AG08396 (cell line): ENCODE results near the gene HES1.
A peak's percentile ranks its signal among the peaks of the same experiment; 100 is the strongest.
"Not testable (repeated sequence)": the region's sequence is repeated elsewhere in the genome, so short reads cannot be mapped to it uniquely, and the experiment has no call there.

Experiments used
- DNase-seq: peaks from one replicate; pipeline ENCODE4 v3.0.0; 2012; ENCODE audit warnings: low spot score, mixed read lengths

HES1 gene

DNA sequence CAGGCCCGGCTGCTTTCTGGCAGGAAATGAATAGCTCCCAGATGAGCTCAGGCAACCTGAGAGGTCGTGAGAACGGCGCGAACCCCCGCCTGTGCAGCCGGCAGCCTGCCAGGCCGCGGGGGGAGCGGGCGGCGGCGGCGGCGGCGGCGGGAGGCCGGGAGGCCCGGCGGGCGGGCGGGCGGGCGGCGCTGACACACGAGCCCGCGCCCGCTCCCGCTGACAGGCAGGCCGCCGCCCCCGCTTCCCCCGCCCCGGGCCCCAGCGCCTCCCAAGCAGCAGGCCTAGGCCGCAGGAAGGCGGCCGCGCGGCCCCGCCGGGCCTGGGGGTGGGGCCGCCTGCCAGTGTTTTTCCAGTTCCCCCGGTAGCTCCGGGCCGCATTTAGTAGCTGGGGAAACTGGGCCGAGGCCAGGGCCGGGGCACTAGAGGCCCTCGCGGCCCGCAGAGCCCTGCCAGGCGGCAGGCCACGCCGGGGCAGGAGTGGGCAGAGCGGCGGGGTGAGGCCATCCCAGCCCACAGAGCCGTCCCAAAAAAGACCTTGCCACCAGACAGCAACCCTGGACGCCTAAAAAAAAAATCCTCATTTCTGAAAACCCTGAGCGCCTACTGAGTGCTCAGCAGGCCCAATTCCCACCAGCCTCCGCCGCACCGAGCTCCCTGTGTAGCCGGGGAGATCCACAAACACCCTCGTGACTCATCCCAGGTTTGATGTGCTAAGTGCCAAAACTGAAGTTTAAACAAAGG lies 5.6 kb downstream of the HES1 start:
- DNase-seq: peak; percentile 89

DNA sequence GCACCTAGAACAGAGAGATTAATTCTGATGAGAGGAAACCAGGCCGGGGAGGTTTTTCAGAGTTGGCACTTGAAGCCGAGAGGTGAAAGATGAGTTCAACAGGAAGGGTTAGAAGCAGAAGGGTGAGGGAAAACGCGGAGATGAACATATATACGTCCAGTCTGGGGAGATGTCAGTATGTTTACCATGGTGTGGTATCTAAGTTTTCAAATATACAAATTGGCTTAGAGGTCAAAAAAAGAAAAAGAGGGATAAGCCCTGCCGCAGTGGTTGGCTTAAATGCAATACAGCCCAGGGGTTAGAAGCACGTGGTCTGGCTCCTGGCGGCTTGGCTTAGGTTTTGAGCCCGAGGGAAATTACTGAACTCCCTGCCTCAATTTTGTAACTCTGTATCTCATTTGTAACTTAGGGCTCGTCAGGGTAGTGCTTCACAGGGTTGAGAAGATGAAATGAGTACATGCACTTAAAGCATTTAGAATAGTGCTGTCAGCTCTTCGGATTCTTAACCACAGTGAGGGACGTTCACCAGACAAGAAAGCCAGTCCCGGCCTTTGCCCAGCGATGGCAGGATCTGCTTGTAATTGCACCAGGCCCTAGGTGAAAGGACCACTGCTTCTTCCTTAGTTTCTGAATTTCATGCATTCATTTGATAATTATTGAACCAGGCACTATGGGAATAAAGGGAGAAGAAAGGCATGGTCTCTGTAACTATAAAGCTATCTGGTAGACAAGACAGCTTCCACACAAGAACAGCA lies 6.4 kb downstream of the HES1 start:
- no peak for DNase-seq

DNA sequence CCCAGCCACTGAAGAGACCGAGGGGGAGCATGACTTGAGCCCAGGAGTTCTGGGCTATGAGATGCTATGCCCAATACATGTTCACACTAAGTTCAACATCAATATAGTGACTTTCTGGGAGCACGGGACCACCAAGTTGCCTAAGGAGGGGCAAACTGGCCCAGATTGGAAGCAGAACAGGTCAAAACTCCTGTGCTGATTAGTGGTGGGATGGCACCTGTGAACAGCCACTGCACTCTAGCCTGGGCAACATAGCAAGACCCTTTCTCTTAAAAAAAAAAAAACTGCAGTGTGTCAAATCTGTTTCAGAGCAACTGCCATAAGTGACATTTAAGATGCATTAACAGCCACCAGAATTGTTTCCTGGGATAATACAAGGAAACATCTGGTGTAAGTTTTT lies 9.8 kb downstream of the HES1 start:
- DNase-seq: no peak

DNA sequence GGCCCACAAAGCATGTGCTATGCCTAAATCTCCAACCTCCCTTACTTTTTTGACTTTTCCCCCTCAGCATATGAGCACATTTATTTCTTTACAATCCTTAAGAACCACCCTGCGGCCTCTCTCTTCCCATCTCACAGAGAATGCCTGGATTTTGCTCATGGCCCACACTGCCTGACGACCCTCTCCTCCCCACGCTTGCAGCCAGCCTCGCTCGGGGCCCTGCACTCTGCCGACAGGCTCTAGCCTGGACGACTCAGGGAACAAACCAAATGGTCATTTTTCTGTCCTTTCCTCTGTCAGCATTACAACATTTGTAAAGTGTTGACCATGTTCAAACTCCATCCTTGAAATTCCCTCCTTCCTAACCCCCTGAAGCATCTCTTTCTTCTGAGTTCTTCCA lies 11.7 kb downstream of the HES1 start:
- DNase-seq: no peak

DNA sequence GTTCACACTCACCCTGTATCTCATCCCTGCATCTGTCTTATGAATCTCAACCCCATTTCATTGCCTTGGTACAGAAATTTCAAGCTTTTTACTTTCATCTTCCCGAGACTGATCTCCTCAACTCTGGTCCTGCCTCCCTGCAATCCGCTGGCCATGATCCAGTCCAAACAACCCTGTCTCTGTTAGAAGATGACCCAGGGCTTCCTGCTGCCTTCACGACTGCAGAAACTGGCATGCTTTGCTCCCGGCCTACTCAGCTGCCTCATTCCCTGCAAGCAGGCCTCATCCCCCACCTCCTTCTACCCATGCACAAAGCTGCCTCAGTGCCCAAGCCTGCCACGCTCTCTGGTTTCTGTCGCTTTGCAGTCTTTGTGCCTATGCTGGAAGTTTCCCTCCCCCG lies 12.4 kb downstream of the HES1 start:
- no peak for DNase-seq

DNA sequence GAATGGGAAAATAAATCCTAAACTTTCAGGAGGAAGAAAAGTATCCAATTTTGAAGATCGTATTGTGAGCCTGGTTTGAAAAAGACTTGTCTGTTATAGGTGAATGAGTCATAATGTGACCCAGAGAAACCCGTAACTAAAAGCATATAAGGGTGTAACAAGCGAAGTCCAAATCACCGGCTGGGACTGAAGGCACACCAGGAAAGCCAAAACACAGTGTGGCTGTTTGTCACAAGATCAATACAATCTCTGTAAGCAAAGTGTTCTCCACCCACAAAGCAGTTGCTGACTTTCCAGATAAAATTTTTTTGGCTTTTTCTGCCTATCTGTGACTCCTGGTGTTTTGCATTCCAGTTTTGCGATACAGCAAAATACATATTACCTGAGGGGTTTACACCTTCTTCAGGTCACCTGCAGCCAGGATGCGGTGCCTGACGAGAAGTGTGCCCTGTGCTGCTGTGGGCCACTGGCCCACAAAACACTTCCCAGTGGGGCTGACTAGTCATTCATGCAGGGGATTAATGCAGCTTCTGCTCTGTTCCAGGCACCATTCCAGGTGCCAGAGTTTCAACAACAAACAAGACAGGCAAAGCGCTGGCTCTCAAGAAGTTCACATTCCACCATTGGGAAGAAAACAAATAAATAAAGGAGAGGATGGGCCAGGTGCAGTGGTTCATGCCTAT lies 14.4 kb downstream of the HES1 start:
- no peak for DNase-seq

DNA sequence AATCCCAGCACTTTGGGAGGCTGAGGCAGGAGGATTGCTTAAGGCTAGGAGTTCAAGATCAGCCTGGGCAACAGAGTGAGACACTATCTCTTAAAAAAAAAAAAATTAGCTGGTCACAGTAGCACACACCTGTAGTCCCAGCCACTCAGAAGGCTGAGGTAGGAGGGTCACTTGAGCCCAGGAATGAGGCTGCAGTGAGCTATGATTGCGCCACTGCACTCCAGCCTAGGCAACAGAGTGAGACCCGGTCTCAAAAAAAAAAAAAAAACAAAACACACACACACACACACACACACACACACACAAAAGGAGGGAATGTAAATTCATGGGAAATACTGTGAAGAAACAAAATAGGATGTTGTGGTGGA lies 15.0 kb downstream of the HES1 start:
- DNase-seq: not testable (repeated sequence)

DNA sequence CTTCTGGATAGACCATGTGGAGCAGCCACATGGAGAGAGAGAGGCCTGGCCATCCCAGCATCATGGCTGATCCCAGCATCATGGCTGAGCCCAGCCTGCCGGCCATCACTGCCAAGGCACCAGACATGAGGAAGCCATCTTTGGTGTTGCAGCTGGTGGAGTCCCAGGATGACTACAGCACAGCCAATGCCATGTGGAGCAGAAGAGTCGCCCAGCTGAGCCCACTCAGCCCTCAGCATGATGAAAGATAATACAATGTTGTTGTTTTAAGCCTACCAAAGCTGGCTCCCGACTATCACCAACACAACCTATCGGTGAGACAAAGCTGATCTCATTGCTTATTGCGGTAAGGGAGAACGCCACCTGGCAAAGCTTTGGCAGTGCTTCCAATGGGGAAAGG lies 18.4 kb downstream of the HES1 start:
- no peak for DNase-seq

DNA sequence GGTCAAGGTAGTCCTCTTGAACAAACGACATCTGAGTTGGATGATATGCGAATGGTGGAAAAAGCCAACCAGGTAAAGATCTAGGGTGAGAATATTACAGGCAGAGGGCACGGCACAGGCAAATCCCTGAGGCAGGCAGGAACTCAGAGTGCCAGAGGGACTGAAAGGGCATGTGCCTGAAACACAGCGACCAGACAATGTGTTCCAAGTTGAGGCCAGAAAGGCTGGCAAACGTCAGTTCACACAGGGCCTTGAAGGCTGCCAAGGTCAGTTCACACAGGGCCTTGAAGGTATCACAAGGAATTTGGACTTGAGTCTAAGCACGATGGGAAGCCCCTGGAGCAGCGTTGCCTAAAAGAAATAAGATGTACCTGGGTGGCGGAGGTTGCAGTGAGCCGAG lies 20.1 kb downstream of the HES1 start:
- no peak for DNase-seq

DNA sequence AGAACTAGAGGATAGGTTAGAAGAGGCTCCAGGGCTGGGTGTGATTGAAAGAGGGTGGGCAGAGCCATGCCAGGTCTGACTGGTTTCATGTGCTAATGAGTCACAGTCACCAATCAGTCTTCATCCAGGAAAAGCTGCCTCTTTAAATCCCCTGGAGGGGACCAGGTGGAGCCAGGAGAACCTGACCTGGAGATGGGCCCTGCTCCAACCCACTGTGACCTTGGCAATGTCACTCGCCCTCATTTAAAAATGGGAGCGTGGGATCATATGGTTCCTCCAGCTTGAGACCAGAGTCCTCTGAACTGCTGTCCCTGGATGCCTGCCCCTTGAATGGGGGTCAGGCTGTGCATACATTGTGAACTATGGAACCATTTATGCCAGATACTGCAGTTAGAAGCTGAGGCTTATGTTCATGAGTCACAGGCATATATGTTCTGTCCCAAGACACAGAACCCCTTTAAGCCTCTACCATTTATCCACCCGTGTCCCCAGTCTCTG lies 23.0 kb downstream of the HES1 start:
- no peak for DNase-seq

DNA sequence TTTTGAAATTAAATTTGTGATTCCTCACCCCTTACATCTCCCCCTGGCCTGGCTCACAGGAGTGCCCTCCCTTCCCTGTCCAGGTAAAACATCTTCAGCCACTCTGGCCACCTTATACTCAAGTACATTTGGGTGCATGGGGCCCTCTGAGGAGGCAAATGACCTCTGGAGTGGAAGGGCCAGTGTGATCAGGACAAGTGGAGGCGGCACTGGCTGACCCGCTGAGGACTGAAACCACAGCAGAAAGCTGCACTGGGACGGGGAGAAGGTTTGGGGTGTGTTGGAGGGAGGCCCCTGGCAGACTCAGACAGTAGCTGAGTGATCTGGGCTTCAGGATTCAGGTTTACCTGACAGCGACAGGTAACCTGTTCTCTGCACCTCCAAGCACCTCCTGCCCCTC lies 24.2 kb downstream of the HES1 start:
- DNase-seq: no peak

DNA sequence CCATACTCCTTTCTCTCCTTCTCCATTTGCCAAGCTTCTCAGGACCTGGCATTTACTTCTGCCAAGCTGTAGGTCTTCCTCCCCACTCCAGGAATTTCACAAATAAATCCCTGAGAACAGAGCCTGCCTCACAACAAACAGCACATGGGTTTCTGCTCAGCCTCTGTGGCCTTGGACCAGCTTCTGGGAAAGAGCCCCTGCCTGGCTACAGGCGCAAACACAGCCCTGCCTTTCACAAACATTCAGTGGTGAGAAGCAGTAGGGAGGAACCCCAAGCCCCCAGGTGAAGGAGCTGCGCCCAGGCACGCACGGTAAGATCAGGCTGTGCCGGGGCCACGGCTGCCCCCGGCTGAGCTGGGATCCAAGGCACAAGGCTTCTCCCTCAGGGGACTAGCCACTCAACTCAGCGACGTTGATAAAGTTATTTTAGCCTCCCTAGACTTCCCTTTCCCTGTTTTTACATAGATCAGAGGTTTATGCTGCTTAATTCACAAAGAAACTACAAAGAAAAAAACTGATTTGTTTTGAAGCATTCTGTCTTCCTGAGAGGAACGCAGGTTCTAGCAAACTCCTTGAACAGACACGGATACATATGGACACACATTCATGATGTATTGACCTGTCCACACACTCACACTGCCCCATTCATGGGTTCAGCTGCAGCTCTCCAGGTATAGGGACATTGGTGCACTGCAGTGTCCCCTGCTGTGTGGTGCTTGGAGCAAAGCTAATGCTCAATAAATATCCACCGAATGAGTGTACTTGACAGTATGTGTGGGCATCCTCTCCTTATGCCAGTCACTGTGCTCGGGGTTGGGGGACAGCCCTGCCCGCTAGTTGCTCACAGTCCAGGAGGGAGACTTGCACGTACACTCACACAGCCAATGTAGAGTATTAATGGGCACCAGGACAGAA lies 25.4 kb downstream of the HES1 start:
- no peak for DNase-seq

DNA sequence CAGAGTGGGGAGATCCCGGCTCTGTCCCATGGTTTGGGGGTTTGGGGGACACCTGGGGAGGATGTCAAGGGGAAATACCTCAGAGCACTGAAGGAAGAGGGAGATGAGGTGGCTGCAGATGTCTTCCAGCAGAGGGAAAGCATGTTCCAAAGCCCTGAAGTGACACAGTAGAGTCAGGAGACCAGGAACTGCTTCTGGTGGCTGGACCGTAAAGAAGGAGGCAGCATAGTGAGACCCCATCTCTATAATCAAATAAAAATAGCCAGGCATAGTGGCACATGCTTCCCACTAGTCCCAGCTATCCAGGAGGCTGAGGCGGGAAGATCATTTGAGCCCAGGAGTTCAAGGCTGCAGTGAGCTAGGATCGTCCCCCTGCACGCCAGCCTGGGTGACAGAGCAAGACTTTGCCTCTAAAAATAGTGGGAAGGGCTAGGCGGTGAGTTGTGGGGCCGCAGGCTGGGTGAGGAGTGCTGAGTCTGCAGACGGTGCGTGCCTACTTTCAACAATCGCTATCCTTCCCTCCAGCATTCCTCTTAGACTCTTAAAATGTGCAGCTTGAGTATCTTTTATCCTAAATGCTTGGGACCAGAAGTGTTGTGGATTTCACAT lies 26.2 kb downstream of the HES1 start:
- no peak for DNase-seq

DNA sequence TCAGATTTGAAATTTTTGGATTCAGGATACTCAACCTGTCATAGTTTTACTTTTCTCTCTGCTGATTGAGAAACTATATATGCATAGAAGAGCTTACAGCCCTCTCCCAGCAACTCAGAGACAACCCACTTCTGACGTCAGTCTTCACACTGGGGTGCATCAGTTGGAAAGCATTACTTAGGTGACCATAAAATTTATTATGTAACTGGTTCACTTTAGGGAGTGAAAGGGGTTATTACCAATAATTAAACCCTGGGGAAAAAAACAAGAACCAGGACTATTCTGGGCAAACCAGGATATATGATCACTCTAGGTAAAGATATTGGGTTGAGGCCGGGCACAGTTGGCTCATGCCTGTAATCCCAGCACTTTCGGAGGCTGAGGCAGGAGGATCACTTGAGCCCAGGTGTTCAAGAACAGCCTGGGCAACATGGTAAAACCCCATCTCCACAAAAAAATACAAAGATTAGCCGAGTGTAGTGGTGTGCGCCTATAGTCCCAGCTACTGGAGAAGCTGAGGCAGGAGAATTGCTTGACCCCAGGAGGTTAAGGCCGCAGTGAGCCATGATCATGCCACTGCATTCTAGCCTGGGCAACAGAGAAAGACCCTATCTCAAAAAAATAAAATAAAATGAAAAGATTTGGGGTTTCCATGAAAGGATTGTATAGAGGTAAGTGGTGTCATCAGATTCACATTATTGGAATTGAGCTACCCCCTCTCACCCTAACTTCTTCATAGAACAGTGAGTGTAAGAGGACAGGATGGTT lies 27.1 kb downstream of the HES1 start:
- DNase-seq: no peak

DNA sequence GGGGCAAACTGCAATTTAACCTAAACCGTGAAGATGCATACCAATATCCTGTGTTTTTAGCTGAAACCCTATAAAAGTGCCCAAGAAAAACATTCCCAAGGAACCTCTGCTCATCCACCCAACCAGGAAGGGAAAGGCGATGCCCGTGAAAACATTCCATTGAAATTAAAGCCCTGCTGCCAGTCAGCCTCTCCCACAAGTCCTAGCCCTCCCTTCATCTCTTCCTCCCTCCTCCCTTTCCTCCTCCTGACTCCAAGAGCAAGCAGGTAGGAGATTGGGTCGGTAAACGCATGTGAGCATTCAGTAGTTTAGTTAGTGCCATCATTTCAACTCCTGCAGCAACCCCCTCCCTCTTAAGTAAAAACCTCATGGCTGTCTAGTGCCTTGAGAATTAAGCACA lies 27.7 kb downstream of the HES1 start:
- DNase-seq: no peak

DNA sequence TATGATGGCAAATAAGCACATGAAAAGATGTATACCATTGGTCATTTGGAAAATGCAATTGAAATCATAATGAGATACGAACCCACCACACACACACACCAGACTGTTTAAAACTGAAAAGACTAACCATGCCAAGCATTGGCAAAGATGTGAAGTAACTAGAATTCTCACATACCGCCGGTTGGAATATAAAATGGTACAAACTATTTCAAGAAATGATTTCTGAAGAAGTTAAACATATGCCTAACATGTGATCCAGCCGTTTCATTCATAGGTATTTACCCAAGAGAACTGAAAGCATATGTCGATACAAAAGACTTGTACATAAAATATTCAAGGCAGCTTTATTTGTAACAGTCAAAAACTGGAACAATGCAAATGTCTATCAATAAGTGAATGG lies 28.9 kb downstream of the HES1 start:
- no peak for DNase-seq

DNA sequence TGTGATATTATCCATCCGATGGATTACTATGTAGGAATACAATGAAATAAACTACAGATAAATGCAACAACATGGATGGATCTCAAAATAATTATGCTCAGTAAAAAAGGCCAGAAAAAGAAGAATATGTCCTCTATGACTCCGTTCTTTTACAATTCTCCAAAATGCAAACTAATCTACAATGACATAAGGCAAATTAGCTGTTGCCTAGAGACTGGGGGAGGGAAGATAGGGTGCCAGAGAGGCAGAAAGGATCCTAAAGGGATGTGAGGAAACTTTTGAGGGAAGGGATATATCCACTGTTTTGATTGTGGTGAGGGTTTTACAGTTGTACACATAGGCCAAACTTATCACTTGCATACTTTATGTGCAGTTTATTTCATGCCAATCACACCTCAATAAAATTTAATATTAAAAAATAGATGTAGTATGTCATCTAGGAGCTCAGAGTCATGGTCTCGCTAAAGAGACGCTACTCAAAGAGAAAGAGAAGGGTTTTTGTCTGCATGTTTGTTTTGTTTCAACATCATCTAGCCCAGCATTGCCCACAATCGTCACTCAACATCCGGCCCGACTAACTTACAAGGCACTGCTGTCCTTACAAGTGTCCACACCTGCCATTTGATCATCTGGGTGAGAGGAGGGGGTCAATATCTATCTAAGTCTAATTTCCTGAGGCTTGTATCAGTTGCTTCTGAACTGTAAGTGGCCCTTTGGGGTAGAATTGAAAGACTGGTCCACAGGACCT lies 29.5 kb downstream of the HES1 start:
- no peak for DNase-seq

DNA sequence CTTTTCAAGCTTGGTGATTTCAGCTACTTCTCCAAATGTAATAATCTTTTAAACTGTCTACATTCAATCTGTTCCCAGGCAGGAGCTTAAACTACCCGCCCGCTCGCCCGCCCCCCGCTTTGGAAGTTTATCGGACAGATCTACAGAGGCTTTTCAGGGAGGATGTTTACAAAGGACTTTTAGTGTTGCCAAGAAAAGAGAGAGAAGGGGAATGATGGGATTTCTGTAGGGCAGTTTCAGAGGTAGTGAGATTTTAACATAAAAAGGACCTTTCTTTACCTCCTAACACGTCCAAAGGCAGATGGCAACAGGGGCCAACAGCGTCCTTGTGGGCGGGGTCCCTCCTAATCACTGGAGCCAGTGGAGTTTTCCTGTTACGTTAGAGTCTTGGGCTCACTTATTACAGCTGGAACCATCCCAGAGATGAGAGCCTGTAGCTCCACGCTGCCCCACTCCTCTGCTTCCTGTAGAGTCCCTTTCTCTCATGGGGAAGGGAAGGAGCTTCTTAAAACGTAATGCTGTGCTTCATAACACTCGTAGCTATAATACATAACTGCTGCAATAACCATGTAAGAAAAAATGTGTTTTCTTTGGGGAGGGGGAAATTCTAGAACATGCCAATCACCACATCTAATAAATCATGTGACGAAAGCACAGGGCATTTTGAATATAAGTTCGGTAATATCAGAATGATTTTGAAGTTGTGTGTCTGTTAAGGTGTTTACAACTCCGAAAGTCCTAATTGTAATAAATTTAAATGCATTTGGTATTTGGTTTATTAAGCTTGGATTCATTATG lies 30.9 kb downstream of the HES1 start:
- DNase-seq: no peak
